Midbrain (tissue), 1 donor: ENCODE results near the gene JMJD1C.

ENCODE experiments used
- DNase-seq: peaks from one replicate; lab custom pipeline; 2025; lab: John Stamatoyannopoulos, UW

Gene JMJD1C

GRCh38 chr10:63478564-63478963 is 12.8 kb upstream of the JMJD1C start:
- no peak for DNase-seq

- DNase-seq = no peak
These were observed 12.2 kb upstream of the JMJD1C start for GRCh38 chr10:63477927-63478326.

DNA sequence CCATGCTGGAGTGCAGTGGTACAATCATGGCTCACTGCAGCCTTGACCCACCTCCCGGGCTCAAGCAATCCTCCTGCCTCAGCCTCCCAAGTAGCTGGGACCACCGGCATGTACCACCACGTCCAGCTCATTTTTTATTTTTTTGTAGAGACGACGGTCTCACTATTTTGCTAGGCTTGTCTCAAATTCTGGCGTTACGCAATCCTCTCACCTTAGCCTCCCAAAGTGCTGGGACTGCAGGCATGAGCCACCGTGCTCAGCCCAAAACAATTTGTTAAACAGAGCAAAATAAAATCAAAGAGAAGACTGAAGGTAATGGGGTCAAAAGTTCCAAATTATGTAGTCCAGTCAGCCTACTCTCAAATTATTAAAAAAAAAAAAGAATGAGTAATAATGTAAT is 8.7 kb upstream of the JMJD1C start:
- no peak for DNase-seq

GRCh38 chr10:63470928-63471327 is 5.2 kb upstream of the JMJD1C start:
- no peak for DNase-seq

- DNase-seq = no peak
These were observed 3.2 kb upstream of the JMJD1C start for GRCh38 chr10:63468947-63469346.

- DNase-seq = no peak
These were observed 2.1 kb upstream of the JMJD1C start for GRCh38 chr10:63467841-63468240.

DNA sequence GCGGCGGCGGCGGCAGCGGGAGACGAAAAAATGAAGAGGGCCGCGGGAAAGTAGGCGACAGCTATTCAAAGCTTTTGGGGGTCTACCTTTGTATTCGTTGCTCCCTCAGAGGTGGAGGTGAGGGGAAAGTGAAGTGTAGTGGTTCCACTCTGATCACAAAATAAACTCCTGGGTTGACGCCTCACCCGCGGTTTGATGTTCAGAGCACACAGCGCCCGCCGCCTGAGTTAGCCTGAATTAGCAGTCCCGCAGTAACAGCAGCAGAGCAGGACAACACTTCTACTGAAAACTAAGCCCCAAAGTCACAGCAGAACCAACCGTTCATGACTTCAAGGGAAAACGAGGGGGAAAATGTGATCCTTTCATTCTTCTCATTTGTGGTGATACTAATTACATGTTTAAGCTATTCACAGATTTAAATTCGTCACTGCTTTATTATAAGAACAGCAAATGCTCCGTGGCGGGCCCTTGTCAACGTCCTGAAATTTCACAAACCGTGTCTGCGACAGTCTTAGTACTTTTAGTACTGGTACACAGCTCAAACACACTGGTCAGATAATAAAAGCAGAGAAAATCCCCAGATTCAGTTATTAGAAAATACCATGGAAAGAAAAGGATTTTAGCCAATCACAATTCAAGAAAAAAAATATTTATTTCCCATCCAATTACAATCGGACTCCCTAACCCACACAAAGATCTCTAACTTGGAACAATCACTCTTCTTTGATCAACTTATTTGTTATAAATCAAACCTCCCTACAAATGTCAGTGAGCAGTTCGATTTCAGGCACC is 563 bp upstream of the JMJD1C start:
- DNase-seq = peak; percentile 75

GRCh38 chr10:63464402-63465292 is 1.1 kb downstream of the JMJD1C start:
- peak; percentile 62 for DNase-seq

GRCh38 chr10:63462442-63462841 is 3.3 kb downstream of the JMJD1C start:
- DNase-seq = no peak

- DNase-seq = no peak
These were observed 7.6 kb downstream of the JMJD1C start for GRCh38 chr10:63458177-63458576.

DNA sequence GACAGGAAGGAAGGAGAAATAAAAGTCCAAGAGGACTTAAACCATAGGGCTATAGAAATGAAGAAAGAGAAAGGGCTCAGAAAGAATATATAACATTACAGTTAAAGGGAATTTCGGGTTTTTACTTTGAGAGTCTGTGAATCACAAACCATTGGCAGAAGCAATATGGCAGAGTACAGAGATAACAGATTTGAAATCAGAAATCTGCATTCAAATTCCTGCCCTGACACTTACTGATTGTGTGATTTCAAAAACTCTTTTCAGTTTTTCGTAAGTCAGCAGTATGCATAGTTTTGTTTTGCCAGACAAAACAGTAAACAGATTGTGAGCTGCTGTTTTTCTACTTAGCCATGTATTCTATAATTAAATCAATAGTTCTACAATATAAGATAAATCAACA is 8.2 kb downstream of the JMJD1C start:
- no peak for DNase-seq

DNA sequence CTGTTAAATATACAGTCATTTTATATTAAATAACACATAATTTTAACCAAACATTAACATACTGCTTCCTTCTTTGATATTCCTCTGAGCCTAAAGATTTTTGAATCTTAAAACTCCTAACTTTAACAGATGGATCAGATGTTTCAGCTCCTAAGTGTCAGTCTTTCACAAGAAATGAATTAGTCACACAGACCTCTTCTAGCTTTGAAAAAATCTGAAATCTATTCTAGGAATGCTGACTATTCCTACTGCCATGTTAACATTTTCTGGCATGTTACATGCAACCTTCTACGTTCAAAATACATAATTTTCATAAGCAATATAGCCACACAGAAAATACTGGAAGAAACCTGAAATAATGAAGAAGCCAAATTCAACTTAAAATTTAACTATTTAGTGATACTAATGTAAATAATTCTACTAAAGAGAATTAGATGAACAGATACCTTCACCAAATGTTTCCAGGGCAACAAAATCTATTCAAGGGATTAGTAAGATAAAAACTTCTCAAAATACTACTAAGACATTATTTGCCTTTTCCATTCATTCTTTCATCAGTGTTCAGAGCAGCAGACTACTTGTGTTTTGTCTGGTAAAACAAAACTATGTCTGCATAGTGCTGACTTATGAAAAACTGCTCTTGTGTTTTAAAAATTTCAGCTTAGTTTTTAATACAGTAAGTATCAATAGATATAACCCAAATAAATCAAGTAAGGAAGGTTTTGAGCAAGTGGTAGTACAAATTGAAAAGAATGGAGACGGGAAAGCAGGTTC is 9.2 kb downstream of the JMJD1C start:
- no peak for DNase-seq

- no peak for DNase-seq
These were observed 10.3 kb downstream of the JMJD1C start for GRCh38 chr10:63455507-63455906.

GRCh38 chr10:63454631-63455030 is 11.1 kb downstream of the JMJD1C start:
- DNase-seq = no peak

DNA sequence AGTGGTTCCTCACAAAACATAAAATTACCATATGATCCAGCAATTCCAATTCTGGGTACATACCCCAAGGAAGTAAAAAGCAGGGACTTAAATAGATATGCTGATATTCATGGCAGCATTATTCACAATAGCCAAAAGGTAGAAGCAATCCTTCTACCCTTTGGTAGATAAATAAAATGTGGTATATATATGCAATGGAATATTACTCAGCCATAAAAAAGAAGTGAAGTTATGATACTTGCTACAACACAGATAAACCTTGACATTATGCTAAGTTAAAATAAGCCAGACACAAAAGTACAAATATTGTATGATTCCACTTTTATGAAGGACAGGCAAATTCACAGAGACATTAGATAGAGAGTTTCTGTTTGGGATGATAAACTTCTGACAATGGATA is 13.3 kb downstream of the JMJD1C start:
- DNase-seq = no peak

GRCh38 chr10:63446716-63447440 is 18.9 kb downstream of the JMJD1C start:
- DNase-seq = no peak

DNA sequence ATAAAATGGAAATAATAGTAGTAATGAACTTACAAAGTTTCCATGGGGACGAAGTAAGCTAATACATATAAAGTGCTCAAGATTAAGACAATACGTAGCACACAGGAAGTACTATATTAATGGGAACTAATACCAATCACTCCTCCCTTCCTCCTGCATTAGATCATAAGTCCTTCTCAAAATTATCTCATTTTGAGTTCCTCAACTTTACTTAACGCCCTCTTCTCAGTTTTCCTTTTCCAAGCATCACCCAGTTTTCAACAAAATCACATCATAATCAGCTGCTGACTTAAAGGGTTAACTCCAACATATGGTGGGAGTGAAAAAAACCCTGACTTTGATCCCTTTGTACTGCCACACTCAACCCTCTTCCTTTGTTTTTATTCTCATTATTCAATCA is 24.4 kb downstream of the JMJD1C start:
- DNase-seq = no peak

DNA sequence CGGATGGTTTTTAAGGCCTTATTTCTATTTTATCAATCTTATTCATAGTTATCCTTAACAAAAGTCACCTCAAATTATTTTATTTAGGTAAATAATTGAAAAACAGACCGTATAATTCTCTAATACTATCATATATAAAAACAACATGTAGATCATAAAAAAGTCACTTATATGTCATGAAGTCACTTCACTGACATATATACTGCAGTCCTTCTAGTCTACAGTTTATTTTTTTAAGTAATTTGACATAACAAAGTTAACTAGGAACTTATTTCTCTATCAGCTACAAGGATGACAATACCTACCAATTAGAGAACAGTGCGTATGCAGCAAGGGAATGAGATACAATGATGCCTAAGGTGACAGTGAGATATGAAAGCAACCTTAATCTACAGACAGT is 26.2 kb downstream of the JMJD1C start:
- no peak for DNase-seq

DNA sequence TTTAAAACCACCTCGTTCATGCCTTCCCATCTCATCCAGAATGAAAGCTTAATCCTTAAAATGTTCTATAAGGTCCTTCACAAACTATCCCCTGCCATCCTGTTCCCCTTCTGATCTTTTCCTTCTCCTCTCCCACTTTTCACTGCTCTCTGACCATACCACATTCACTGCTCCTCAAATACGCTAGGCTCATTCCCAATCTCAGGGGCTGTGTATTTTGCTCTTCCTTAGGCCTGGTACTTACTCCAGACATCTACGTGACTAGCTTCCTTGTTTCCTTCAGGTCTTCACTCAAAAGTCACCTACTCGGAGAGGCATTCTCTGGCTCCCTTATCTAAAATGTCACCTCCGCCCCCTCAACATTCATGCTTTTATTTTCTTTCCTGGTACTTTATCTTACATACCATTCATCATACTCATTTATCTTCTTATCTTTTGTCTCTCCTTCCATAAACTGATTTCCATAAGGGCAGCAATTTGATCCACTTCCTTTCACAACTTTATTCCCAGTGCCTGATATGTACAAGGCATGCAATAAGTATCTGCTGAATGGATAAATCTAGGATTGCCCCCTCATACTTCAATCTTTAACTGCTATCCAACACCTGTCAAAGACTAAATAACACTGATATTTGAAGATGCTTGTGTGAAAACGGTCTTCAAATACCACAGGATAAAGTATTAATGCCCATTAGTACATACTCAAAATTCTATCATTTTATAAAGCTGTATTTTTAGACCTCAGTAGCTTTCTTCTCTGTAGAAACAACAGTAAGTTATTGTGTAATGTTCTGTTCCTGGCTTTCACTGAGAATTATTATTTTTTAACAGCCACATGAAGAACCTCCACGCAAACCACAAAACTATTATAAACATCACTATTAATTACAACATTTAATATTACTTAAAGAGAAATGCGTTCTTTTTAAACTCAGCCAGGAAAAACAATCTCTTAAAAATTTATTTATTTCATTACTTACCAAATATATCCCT is 27.0 kb downstream of the JMJD1C start:
- DNase-seq = no peak

DNA sequence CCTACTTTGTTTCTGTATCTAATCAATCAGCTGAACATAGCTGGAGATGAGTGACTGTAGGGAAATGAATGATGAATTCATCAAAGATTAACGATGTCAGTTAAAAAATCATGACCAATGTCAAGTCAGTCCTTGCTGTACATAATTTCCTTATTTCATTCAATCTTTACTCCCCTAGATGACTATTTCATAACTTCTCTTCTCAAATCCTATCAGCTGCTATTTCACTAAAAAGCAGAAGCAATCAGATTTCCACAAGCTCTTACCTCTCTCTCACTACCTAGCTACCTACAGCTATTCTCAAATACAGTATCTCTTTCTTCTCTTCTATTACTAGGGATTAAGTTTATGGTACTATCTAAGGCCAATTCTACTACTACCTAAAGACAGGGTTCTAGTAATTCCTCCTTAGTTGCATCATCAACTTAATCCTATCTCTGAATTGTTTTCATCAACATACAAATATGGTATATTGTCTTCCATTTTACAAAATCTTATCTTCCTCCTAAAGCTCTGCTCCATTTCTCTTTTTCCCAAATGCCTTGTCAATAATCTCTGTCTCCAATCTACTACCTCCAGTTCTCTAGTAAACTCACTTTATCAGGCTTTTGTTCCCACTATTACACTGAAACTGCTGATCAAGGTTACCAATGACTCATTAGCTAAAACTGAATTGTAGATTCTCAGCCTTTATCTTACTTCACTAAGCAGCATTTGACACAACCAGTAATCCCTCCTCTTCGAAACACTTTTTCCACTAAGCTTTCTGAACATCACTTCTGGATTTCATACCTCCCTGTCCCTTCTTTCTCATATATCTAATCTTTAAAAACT is 28.4 kb downstream of the JMJD1C start:
- no peak for DNase-seq
